IMR-90 (cell line): ENCODE measurements around the gene ADCY1.

ENCODE experiments used
- BHLHE40 ChIP-seq: fragments of 150-350 bp; IDR thresholded peaks from 2 replicates; pipeline ENCODE4 v1.6.1; 2016; ENCODE audit warnings: mild to moderate bottlenecking, low read depth, low read length
- CTCF ChIP-seq: conservative IDR thresholded peaks from 2 replicates; pipeline ENCODE4 v1.5.1; 2012; ENCODE audit warnings: mild to moderate bottlenecking, low read depth, low read length, improper control_type of control experiment
- MAZ ChIP-seq: IDR thresholded peaks from 2 replicates; pipeline ENCODE4 v1.6.1; 2012; ENCODE audit warnings: low read depth, mild to moderate bottlenecking, low read length, improper control_type of control experiment, moderate library complexity, borderline replicate concordance
- MXI1 ChIP-seq: IDR thresholded peaks from 2 replicates; pipeline ENCODE4 v1.6.1; 2012; ENCODE audit warnings: low read depth, mild to moderate bottlenecking, low read length, moderate library complexity, borderline replicate concordance
- NFE2L2 ChIP-seq: fragments of 150-350 bp; IDR thresholded peaks from 2 replicates; pipeline ENCODE4 v1.6.1; 2016; ENCODE audit warnings: low read depth, mild to moderate bottlenecking, low read length
- POLR2A ChIP-seq: IDR thresholded peaks from 2 replicates; pipeline ENCODE4 v1.6.1; 2012; ENCODE audit warnings: mild to moderate bottlenecking, low read depth, low read length
- RAD21 ChIP-seq: IDR thresholded peaks from 2 replicates; pipeline ENCODE4 v1.6.1; 2012; ENCODE audit warnings: low read length, improper control_type of control experiment
- RCOR1 ChIP-seq: IDR thresholded peaks from 2 replicates; pipeline ENCODE4 v1.6.1; 2012; ENCODE audit warnings: mild to moderate bottlenecking, low read length, improper control_type of control experiment; ENCODE audit not compliant: insufficient replicate concordance
- RFX5 ChIP-seq: IDR thresholded peaks from 2 replicates; pipeline ENCODE4 v1.8.0; 2012; ENCODE audit warnings: low read depth, mild to moderate bottlenecking, low read length, moderate library complexity
- SMC3 ChIP-seq: fragments of 150-350 bp; IDR thresholded peaks from 2 replicates; pipeline ENCODE4 v1.6.1; 2016; ENCODE audit warnings: low read depth, mild to moderate bottlenecking, antibody characterized with exemption, low read length, moderate library complexity
- USF2 ChIP-seq: fragments of 150-350 bp; IDR thresholded peaks from 2 replicates; pipeline ENCODE4 v1.6.1; 2017; ENCODE audit warnings: mild to moderate bottlenecking, antibody characterized with exemption, low read length, low read depth

GRCh38 chr7:45696476-45696875, 122.3 kb downstream of the ADCY1 start:
- no peak for TF ChIP-seq MXI1
- no peak for TF ChIP-seq RCOR1
- no peak for TF ChIP-seq CTCF
- TF ChIP-seq MAZ, result no peak
- no peak for TF ChIP-seq BHLHE40
- no peak for TF ChIP-seq RFX5
- TF ChIP-seq POLR2A, result no peak
- no peak for TF ChIP-seq NFE2L2
- TF ChIP-seq SMC3, result no peak
- TF ChIP-seq RAD21, result no peak
- TF ChIP-seq USF2, result no peak
